ENCODE data around the gene CFAP206. TPM values are rescaled to one million over a fixed set of nuclear protein-coding genes. Genes with fewer than 3 reads are reported as not detected.
A peak's percentile ranks its signal among the peaks of the same experiment; 100 is the strongest.
"Not testable (repeated sequence)": the region's sequence is repeated elsewhere in the genome, so short reads cannot be mapped to it uniquely, and the experiment has no call there.

CFAP206 gene
- total and polyA plus RNA-seq, 10 donors: 0.06 to 0.46 (median 0.16) TPM; not detected in 6

DNA sequence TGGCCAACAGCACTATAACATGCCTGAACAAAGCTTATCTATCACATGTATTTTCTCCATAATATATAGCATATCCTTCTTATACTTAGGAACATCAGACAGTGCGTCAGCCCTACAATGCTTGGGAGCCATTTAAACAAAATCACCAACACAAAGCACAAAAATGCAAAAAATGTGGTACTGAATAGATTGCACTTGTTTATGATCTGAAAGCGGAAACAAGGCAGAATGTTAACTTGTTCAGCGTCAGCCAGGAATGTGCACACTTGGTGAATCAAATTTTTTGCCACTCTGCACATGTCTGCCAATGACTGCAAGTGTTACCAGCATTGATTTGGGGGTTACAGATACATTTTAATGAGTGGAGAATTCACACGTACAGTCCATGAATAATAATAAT, 79.8 kb downstream of the CFAP206 start:
- H3K4me1 ChIP-seq: peaks cover 0 to 7% (median 0%) of the 10 kb centered on the region in 6 donors
- H3K4me3 ChIP-seq: no peak overlapping the region
- intact Hi-C loops (cut with DNase I; ENCODE audit: low total_unique reads): no loop called here
- no peak for DNase-seq
- whole genome bisulfite sequencing, 5 donors: 82 to 90% (median 87%) methylated on average over 4 of the region's 4 CpGs
- no peak overlapping the region for H3K27ac ChIP-seq
- peaks cover 0 to 9% (median 0%) of the 10 kb centered on the region in 8 donors for H3K9me3 ChIP-seq
- no peak for TF ChIP-seq POLR2A (IDR thresholded peaks at IDR 0.05)
- TF ChIP-seq, protein P1, sequence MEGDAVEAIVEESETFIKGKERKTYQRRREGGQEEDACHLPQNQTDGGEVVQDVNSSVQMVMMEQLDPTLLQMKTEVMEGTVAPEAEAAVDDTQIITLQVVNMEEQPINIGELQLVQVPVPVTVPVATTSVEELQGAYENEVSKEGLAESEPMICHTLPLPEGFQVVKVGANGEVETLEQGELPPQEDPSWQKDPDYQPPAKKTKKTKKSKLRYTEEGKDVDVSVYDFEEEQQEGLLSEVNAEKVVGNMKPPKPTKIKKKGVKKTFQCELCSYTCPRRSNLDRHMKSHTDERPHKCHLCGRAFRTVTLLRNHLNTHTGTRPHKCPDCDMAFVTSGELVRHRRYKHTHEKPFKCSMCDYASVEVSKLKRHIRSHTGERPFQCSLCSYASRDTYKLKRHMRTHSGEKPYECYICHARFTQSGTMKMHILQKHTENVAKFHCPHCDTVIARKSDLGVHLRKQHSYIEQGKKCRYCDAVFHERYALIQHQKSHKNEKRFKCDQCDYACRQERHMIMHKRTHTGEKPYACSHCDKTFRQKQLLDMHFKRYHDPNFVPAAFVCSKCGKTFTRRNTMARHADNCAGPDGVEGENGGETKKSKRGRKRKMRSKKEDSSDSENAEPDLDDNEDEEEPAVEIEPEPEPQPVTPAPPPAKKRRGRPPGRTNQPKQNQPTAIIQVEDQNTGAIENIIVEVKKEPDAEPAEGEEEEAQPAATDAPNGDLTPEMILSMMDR (IDR thresholded peaks at IDR 0.05 in 8 of 11, conservative IDR thresholded peaks at IDR 0.05 in 3 of 11): no peak
- TF ChIP-seq POLR2AphosphoS5 (IDR thresholded peaks at IDR 0.05): no peak
- H3K27me3 ChIP-seq (replicated peaks in 1 of 7): no peaks in the 10 kb centered on the region
- H3K36me3 ChIP-seq: peaks cover 0 to 42% (median 0%) of the 10 kb centered on the region in 6 donors

DNA sequence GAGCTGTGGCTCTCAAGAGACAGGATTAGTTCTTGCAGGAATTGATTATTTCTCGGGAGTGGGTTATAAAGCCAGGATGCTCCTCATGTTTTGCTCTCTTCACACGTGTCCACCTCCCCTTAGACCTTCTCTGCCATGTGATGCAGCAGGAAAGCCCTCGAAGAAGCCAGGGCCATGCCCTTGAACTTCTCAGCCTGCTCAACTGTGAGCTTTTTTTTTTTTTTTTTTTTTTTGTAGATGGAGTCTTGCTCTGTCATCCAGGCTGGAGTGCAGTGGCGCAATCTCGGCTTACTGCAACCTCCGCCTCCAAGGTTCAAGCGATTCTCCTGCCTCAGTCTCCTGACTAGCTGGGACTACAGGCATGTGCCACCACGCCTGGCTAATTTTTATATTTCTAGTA, 81.6 kb downstream of the CFAP206 start:
- H3K9me3 ChIP-seq; H3K4me1 ChIP-seq; H3K27ac ChIP-seq; H3K27me3 ChIP-seq (replicated peaks in 1 of 7); DNase-seq; H3K4me3 ChIP-seq; intact Hi-C loops (cut with DNase I; ENCODE audit: low total_unique reads): not testable (repeated sequence)
- peaks cover 0 to 38% (median 0%) of the 10 kb centered on the region in 6 donors for H3K36me3 ChIP-seq
- 85 to 91% (median 88%) methylated on average over 8 of the region's 8 CpGs for WGBS, 5 donors

DNA sequence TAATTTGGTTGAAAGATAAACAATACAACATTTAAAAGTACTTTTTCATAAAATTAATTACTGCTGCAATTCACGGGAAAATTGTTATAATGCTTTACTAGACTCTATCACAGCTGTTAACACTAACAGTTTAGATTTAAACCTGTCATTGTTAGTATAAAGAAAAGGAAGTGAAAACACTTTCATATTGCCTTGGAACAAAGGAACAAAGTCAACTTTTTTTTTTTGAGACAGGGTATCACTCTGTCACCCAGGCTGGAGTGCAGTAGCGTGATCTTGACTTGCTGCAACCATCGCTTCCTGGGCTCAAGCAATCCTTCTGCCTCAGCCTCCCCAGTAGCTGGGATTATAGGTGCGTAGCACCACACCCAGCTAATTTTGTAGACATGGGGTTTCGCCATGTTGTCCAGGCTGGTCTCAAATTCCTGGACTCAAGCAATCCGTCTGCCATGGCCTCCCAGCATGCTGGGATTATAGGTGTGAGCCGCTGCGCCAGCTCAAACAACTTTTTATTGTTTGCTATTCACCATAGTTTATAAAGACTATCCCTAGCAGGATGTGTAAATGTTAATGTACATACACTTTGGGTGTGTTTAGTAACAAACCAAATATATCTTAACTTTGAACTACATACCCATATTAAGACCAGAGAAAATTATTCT, 87.1 kb downstream of the CFAP206 start:
- Histone ChIP-seq H3K27me3 (replicated peaks in 1 of 7) (no peaks in the 10 kb centered on the region), H3K27ac (peak overlapping the region in 1 of 8 donors; percentile 30), H3K4me1 (peaks cover 0 to 13% (median 10%) of the 10 kb centered on the region in 6 donors), H3K9me3 (no peaks in the 10 kb centered on the region), H3K36me3 (peaks cover 0 to 29% (median 0%) of the 10 kb centered on the region in 6 donors), H3K4me3 (no peak overlapping the region)
- WGBS, 5 donors: 83 to 91% (median 86%) methylated on average over 8 of the region's 8 CpGs
- intact Hi-C loops (cut with DNase I; ENCODE audit: low total_unique reads): no loop called here
- TF ChIP-seq POLR2AphosphoS5 (IDR thresholded peaks at IDR 0.05): no peak
- DNase-seq: no peak

DNA sequence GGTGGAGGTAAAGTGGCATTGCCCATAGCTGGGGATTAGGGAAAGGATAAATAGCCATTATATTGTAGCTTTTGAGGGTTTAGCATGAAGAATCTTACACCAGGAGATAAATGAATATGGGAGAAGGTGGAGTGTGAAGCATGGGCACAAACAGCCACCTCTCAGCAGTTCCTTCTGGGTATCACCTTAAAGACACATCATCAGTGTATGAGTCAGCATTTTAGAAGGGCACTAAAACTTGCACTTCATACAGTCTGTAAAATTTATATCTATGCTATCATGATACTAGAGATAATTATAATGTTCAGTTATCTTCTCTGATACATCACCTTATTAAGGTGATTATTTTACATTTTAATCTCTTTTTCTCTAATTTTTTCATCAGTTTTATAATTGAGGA, 90.3 kb downstream of the CFAP206 start:
- Histone ChIP-seq H3K36me3 (peaks cover 0 to 30% (median 20%) of the 10 kb centered on the region in 6 donors), H3K4me3 (no peak overlapping the region), H3K4me1 (peaks cover 0 to 18% (median 13%) of the 10 kb centered on the region in 6 donors), H3K27me3 (replicated peaks in 1 of 7) (no peaks in the 10 kb centered on the region), H3K27ac (no peak overlapping the region), H3K9me3 (no peaks in the 10 kb centered on the region)
- DNase-seq: no peak
- intact Hi-C loops (cut with DNase I; ENCODE audit: low total_unique reads): no loop called here
- TF ChIP-seq POLR2A (IDR thresholded peaks at IDR 0.05): no peak
- TF ChIP-seq POLR2AphosphoS5 (IDR thresholded peaks at IDR 0.05): no peak
- TF ChIP-seq, protein P1 (IDR thresholded peaks at IDR 0.05 in 8 of 11, conservative IDR thresholded peaks at IDR 0.05 in 3 of 11): no peak

DNA sequence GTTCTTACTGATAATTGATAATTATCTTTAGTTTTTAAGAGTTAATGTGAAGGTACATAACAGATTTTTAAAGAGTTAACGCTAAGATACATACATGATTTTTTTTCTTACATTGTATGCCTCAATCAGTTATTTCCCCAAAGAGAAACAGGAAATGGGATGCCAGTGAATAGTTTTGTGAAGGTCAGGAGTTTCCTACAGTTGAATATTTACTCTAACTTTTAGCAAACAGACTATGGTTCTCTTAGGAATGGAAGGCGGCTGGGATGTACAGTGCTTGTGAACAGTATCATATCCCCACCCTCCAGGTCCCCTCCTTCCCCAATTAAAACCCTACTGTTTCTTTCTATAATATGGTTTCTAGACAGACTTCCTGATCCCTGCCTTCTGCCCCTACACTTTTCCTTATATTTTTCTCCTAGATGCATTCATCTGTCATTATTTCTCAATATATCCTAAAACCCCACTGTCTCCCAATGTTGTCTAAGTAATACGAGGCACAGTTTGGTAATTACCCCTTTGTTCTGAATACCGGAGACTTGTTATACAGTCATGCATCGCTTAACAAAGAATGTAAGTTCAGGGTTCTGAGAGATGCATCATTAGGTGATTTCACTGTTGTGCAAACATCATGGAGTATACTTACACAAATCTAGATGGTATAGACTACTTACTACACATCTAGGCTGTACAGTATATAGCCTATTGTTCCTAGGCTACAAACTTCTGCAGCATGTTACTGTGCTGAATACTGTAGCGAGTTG, 94.2 kb downstream of the CFAP206 start:
- intact Hi-C loops (cut with DNase I; ENCODE audit: low total_unique reads): no loop called here
- WGBS, 5 donors: 88 to 93% (median 89%) methylated on average over 6 of the region's 6 CpGs
- Histone ChIP-seq H3K4me1 (peaks cover 0 to 10% (median 2%) of the 10 kb centered on the region in 6 donors), H3K27ac (no peak overlapping the region), H3K4me3 (no peak overlapping the region), H3K9me3 (no peaks in the 10 kb centered on the region), H3K27me3 (replicated peaks in 1 of 7) (no peaks in the 10 kb centered on the region), H3K36me3 (peaks cover 2 to 67% (median 32%) of the 10 kb centered on the region in 6 donors)
- no peak for DNase-seq
- no peak for TF ChIP-seq POLR2AphosphoS5 (IDR thresholded peaks at IDR 0.05)
- TF ChIP-seq, protein P1 (IDR thresholded peaks at IDR 0.05 in 8 of 11, conservative IDR thresholded peaks at IDR 0.05 in 3 of 11): no peak
- TF ChIP-seq POLR2A (IDR thresholded peaks at IDR 0.05): no peak

Measured in spleen (tissue), 11 donors.